IMR-90 (cell line): ENCODE data around the gene FOXS1.

Experiments
- BHLHE40 ChIP-seq: fragments of 150-350 bp; IDR thresholded peaks from 2 replicates; pipeline ENCODE4 v1.6.1; 2016; ENCODE audit warnings: mild to moderate bottlenecking, low read depth, low read length
- CTCF ChIP-seq: conservative IDR thresholded peaks from 2 replicates; pipeline ENCODE4 v1.5.1; 2012; ENCODE audit warnings: mild to moderate bottlenecking, low read depth, low read length, improper control_type of control experiment
- MAFK ChIP-seq: IDR thresholded peaks from 2 replicates; pipeline ENCODE4 v1.6.1; 2012; ENCODE audit warnings: low read depth, low read length, improper control_type of control experiment
- NFE2L2 ChIP-seq: fragments of 150-350 bp; IDR thresholded peaks from 2 replicates; pipeline ENCODE4 v1.6.1; 2016; ENCODE audit warnings: low read depth, mild to moderate bottlenecking, low read length
- POLR2A ChIP-seq: IDR thresholded peaks from 2 replicates; pipeline ENCODE4 v1.6.1; 2012; ENCODE audit warnings: mild to moderate bottlenecking, low read depth, low read length
- RAD21 ChIP-seq: IDR thresholded peaks from 2 replicates; pipeline ENCODE4 v1.6.1; 2012; ENCODE audit warnings: low read length, improper control_type of control experiment
- RCOR1 ChIP-seq: IDR thresholded peaks from 2 replicates; pipeline ENCODE4 v1.6.1; 2012; ENCODE audit warnings: mild to moderate bottlenecking, low read length, improper control_type of control experiment; ENCODE audit not compliant: insufficient replicate concordance
- SMC3 ChIP-seq: fragments of 150-350 bp; IDR thresholded peaks from 2 replicates; pipeline ENCODE4 v1.6.1; 2016; ENCODE audit warnings: low read depth, mild to moderate bottlenecking, antibody characterized with exemption, low read length, moderate library complexity
- TF ChIP-seq, protein P1 (sequence below): fragments of 150-350 bp; IDR thresholded peaks from 2 replicates; pipeline ENCODE4 v1.6.1; 2017; ENCODE audit warnings: mild to moderate bottlenecking, antibody characterized with exemption, low read length, low read depth

DNA sequence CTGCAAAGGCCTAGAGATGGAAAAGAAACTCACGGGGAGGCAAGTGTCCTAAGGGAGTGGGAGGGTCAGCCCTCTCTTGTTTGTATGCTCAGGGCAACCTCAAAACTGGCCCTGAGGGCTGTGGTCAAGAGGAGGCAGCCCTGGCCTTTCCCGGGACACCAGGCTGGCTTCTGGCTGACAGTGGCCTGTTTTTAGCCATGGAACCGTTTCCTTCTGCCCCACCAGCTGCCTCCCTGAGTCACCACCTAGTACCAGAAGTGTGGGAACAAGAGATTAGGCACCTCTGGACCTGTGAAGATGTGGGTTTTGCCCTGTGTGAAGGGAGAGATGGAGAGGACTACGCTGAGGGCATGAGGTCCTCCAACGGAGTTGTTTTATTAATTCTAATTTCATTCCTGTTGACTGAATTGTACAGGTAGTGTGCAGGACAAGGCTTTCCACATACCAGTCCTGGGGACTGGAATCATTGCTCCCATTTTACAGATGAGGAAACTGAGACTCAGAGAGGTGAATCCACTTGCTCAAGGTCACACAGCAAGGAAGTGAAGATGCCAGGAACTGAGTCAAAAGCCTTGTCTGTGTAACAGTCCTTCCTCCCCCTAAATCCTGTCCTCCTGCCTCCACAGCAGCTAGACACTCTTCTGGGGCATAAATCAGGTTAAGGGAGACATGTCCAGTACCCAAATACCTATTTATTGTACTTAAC is 5.5 kb downstream of the FOXS1 start:
- TF ChIP-seq MAFK: no peak
- no peak for TF ChIP-seq BHLHE40
- TF ChIP-seq CTCF: no peak
- no peak for TF ChIP-seq SMC3
- no peak for TF ChIP-seq POLR2A
- TF ChIP-seq, protein P1, sequence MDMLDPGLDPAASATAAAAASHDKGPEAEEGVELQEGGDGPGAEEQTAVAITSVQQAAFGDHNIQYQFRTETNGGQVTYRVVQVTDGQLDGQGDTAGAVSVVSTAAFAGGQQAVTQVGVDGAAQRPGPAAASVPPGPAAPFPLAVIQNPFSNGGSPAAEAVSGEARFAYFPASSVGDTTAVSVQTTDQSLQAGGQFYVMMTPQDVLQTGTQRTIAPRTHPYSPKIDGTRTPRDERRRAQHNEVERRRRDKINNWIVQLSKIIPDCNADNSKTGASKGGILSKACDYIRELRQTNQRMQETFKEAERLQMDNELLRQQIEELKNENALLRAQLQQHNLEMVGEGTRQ: no peak
- no peak for TF ChIP-seq NFE2L2
- no peak for TF ChIP-seq RCOR1
- TF ChIP-seq RAD21: no peak
